Memory B cell (primary cell): ENCODE data around the gene SZT2.

Experiments used
- ATAC-seq: fragments of 150-1000 bp; cut with Tn5 transposase; 2 replicates; pipeline ENCODE4 v1.10.0; 2021; ENCODE audit warnings: low read depth, mild to moderate bottlenecking, moderate library complexity
- DNase-seq, 2 donors: peaks; one replicate each; pipeline ENCODE4 v3.0.0; 2022; ENCODE audit warnings: low spot score in 2 of 2
- H3K27ac Mint-ChIP-seq: one replicate; pipeline ENCODE4 v1.8.0; 2022; ENCODE audit warnings: mild to moderate bottlenecking, moderate library complexity, mixed read lengths
- H3K27me3 Mint-ChIP-seq: one replicate; pipeline ENCODE4 v1.8.0; 2022; ENCODE audit warnings: mixed read lengths
- H3K36me3 Mint-ChIP-seq: one replicate; pipeline ENCODE4 v1.8.0; 2022; ENCODE audit warnings: mild to moderate bottlenecking, mixed read lengths
- H3K4me1 Mint-ChIP-seq: one replicate; pipeline ENCODE4 v1.8.0; 2022; ENCODE audit warnings: mixed read lengths
- H3K4me3 Mint-ChIP-seq: one replicate; pipeline ENCODE4 v1.8.0; 2022; ENCODE audit warnings: mild to moderate bottlenecking, moderate library complexity, mixed read lengths
- H3K9me3 Mint-ChIP-seq: one replicate; pipeline ENCODE4 v1.8.0; 2022; ENCODE audit warnings: mixed read lengths

The SZT2 gene

GRCh38 chr1:43431676-43432075 is 42.0 kb downstream of the SZT2 start:
- Mint-ChIP-seq H3K36me3 (peaks cover 30% of the 10 kb centered on the region), H3K4me3 (no peak overlapping the region), H3K27ac (no peak overlapping the region), H3K9me3 (no peaks in the 10 kb centered on the region), H3K4me1 (no peaks in the 10 kb centered on the region), H3K27me3 (no peaks in the 10 kb centered on the region)
- DNase-seq (no peak), ATAC-seq (no peak)

- no peaks in the 10 kb centered on the region for H3K9me3 Mint-ChIP-seq
- peaks cover 23% of the 10 kb centered on the region for H3K36me3 Mint-ChIP-seq
- H3K4me3 Mint-ChIP-seq = no peak overlapping the region
- no peaks in the 10 kb centered on the region for H3K4me1 Mint-ChIP-seq
- no peak for DNase-seq
- ATAC-seq = no peak
- H3K27me3 Mint-ChIP-seq = no peaks in the 10 kb centered on the region
- no peak overlapping the region for H3K27ac Mint-ChIP-seq
Measured at GRCh38 chr1:43432171-43432860, 42.6 kb downstream of the SZT2 start.

GRCh38 chr1:43432907-43433306 is 43.2 kb downstream of the SZT2 start:
- ATAC-seq (no peak), DNase-seq (no peak)
- H3K4me3 Mint-ChIP-seq = no peak overlapping the region
- no peaks in the 10 kb centered on the region for H3K4me1 Mint-ChIP-seq
- no peak overlapping the region for H3K27ac Mint-ChIP-seq
- no peaks in the 10 kb centered on the region for H3K27me3 Mint-ChIP-seq
- H3K9me3 Mint-ChIP-seq = no peaks in the 10 kb centered on the region
- H3K36me3 Mint-ChIP-seq = peaks cover 23% of the 10 kb centered on the region

- H3K4me3 Mint-ChIP-seq = no peak overlapping the region
- H3K36me3 Mint-ChIP-seq = peaks cover 27% of the 10 kb centered on the region
- ATAC-seq (no peak), DNase-seq (no peak)
- no peaks in the 10 kb centered on the region for H3K27me3 Mint-ChIP-seq
- H3K27ac Mint-ChIP-seq = no peak overlapping the region
- no peaks in the 10 kb centered on the region for H3K9me3 Mint-ChIP-seq
- H3K4me1 Mint-ChIP-seq = no peaks in the 10 kb centered on the region
Measured at GRCh38 chr1:43434256-43434655, 44.6 kb downstream of the SZT2 start.

- no peaks in the 10 kb centered on the region for H3K9me3 Mint-ChIP-seq
- DNase-seq (no peak), ATAC-seq (no peak)
- H3K27ac Mint-ChIP-seq = peak overlapping the region; percentile 1
- H3K4me1 Mint-ChIP-seq = no peaks in the 10 kb centered on the region
- peaks cover 25% of the 10 kb centered on the region for H3K36me3 Mint-ChIP-seq
- no peak overlapping the region for H3K4me3 Mint-ChIP-seq
- no peaks in the 10 kb centered on the region for H3K27me3 Mint-ChIP-seq
Measured at GRCh38 chr1:43435146-43436145, 45.7 kb downstream of the SZT2 start.

- DNase-seq (no peak), ATAC-seq (no peak)
- Mint-ChIP-seq H3K4me3 (no peak overlapping the region), H3K27me3 (no peaks in the 10 kb centered on the region), H3K36me3 (peaks cover 24% of the 10 kb centered on the region), H3K27ac (no peak overlapping the region), H3K4me1 (no peaks in the 10 kb centered on the region), H3K9me3 (no peaks in the 10 kb centered on the region)
Measured at GRCh38 chr1:43436371-43436770, 46.7 kb downstream of the SZT2 start.

- no peak overlapping the region for H3K27ac Mint-ChIP-seq
Measured at GRCh38 chr1:43437031-43437973, 47.6 kb downstream of the SZT2 start.

GRCh38 chr1:43438006-43438405 is 48.3 kb downstream of the SZT2 start:
- Mint-ChIP-seq H3K4me1 (no peaks in the 10 kb centered on the region), H3K9me3 (no peaks in the 10 kb centered on the region), H3K27ac (no peak overlapping the region), H3K36me3 (peaks cover 19% of the 10 kb centered on the region), H3K4me3 (no peak overlapping the region), H3K27me3 (no peaks in the 10 kb centered on the region)
- no peak for ATAC-seq
- DNase-seq = no peak

More at GRCh38 chr1:43437031-43437973, 47.6 kb downstream of the SZT2 start:
- Mint-ChIP-seq H3K36me3 (peaks cover 18% of the 10 kb centered on the region), H3K27me3 (no peaks in the 10 kb centered on the region), H3K9me3 (no peaks in the 10 kb centered on the region), H3K4me3 (no peak overlapping the region), H3K4me1 (no peaks in the 10 kb centered on the region)
- ATAC-seq (no peak), DNase-seq (no peak)

GRCh38 chr1:43438576-43438952 is 48.9 kb downstream of the SZT2 start:
- ATAC-seq (no peak), DNase-seq (no peak)
- Mint-ChIP-seq H3K27ac (no peak overlapping the region), H3K27me3 (no peaks in the 10 kb centered on the region), H3K36me3 (peaks cover 16% of the 10 kb centered on the region), H3K9me3 (no peaks in the 10 kb centered on the region), H3K4me1 (no peaks in the 10 kb centered on the region), H3K4me3 (no peak overlapping the region)

- no peak overlapping the region for H3K4me3 Mint-ChIP-seq
- DNase-seq (no peak), ATAC-seq (no peak)
- H3K27ac Mint-ChIP-seq = no peak overlapping the region
- no peaks in the 10 kb centered on the region for H3K27me3 Mint-ChIP-seq
- no peaks in the 10 kb centered on the region for H3K9me3 Mint-ChIP-seq
- H3K4me1 Mint-ChIP-seq = no peaks in the 10 kb centered on the region
- peaks cover 18% of the 10 kb centered on the region for H3K36me3 Mint-ChIP-seq
Measured at GRCh38 chr1:43438953-43439581, 49.4 kb downstream of the SZT2 start.

- no peak for ATAC-seq
- DNase-seq = no peak
- no peak overlapping the region for H3K4me3 Mint-ChIP-seq
- H3K9me3 Mint-ChIP-seq = no peaks in the 10 kb centered on the region
- H3K36me3 Mint-ChIP-seq = peaks cover 20% of the 10 kb centered on the region
- H3K4me1 Mint-ChIP-seq = no peaks in the 10 kb centered on the region
- H3K27me3 Mint-ChIP-seq = no peaks in the 10 kb centered on the region
- H3K27ac Mint-ChIP-seq = peak overlapping the region; percentile 54
Measured at GRCh38 chr1:43439781-43440180, 50.1 kb downstream of the SZT2 start.

- H3K4me1 Mint-ChIP-seq = no peaks in the 10 kb centered on the region
- H3K27me3 Mint-ChIP-seq = no peaks in the 10 kb centered on the region
- no peaks in the 10 kb centered on the region for H3K9me3 Mint-ChIP-seq
- DNase-seq (no peak), ATAC-seq (no peak)
- H3K27ac Mint-ChIP-seq = peak overlapping the region; percentile 54
- no peak overlapping the region for H3K4me3 Mint-ChIP-seq
- H3K36me3 Mint-ChIP-seq = peaks cover 20% of the 10 kb centered on the region
Measured at GRCh38 chr1:43440358-43440757, 50.7 kb downstream of the SZT2 start.

GRCh38 chr1:43441166-43441893 is 51.6 kb downstream of the SZT2 start:
- no peak for ATAC-seq
- Mint-ChIP-seq H3K4me1 (no peaks in the 10 kb centered on the region), H3K36me3 (peaks cover 27% of the 10 kb centered on the region), H3K4me3 (no peak overlapping the region), H3K27ac (peak overlapping the region; percentile 54), H3K9me3 (no peaks in the 10 kb centered on the region), H3K27me3 (no peaks in the 10 kb centered on the region)
- no peak for DNase-seq
